GM10847 (cell line): Measurements from ENCODE around the gene GOLGA2.
A peak's percentile ranks its signal among the peaks of the same experiment; 100 is the strongest.

Source experiments
- POLR2A ChIP-seq: IDR thresholded peaks from 2 replicates; pipeline ENCODE4 v1.6.1; 2011; ENCODE audit not compliant: insufficient read length; ENCODE audit errors: extremely low read depth

Gene GOLGA2

DNA sequence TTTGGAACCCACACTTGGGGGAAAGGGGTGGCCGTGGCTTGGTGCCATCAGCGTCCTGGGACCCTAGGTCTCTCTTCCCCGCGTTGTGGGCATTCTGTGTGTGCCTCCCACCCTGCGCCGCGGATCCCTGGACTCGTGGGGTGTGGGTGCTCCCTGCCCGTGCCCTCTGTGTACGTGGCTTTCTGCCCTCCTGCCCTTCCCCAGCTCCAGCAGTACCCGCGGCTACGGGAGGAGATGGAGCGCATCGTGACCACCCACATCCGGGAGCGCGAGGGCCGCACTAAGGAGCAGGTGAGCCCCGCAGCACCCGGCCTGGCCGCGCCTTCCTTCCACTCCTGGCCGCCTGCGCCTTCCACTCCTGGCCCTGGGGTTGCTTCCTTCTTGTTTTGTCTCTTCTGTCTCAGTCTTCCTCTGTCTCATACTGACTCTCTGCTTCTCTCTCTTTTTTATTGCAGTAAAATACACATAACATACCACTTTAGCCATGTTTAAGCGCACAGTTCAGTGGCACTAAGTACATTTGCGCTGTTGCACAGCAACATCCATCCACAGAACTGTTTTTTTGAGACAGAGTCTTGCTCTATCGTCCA, 41.9 kb downstream of the GOLGA2 start:
- TF ChIP-seq POLR2A: no peak

DNA sequence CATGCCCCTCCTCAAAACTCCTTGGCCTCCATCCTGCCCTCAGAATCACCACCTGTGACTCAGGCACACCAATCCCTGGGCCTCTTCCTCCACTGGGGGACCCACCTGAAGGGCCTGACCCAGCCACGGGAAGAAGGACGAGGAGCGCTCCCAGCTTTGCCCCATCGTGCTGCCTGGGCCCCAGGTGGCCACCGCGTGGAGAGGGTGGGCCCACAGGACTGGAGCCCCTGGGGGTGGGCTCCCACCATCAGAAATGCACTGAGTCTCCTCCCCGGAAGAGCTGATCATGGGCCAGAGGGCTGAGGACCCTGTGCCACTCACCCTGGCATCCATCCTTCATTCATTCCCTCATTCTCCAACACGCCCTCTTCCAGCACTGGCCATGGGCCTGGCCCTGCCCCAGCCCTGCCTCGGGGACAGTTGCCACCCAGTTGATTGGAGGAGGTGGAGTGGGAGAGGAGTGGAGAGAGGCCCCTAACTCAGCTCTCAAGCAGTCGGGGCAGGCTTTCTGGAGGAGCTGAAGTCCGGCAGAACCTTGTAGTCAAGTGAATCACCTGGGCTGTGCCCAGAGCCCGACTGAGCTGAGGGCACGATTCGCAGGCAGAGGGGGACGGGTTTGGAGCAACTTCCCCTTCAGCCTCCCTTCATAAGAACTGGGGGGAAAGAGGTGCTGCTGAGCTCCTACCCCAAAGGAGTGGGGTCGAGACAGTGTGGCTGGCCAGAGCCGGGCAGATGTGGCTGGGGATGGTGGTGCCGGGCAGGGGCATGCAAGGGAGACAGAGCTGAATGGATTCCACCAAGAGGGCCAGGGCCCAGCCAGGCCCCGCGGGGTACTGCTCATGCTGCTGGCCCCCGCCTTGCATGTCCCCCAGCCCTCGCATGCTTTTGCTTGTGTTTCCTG, 43.0 kb downstream of the GOLGA2 start:
- no peak for TF ChIP-seq POLR2A

DNA sequence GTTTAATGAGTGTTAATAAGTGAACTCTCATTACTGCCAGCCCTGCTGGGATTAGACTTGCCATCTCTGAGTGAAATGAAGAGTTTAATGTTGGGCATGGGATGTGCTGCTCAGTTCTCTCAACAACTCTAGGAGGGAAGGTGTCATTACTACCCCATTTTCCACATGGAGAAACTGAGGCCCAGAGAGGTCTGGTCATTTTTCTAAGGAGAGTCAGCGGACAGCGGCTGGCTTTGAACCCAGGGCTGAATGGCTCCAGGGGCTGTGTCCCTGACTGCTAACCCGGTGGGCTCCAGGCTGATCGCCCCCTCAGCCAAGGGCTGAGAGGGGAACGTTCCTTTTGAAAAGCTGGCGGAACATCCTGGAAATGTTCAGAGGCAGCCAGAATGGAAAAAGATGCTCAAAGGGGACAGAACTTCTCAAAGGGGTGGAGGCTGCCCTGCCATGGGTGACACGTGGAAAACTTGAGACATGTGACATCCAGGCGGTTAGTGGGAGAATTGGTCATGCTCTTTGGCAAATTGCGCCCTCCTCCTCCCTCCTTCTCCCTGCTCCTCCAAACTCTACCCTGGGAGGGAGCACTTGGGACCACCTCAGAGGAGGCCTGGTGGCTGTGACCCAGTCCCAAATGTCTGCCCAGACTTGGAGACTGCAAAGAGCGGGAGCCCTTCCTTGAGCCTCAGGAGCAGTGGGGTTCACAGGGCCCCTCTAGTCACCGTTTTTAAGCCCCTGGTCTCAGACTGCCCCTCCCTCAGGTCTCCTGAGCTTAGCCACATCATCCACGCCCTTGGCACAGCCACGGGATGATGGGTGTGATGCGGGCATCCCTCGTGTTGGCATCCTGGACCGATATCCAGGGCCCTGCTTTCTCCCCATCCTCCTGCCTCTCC, 43.9 kb downstream of the GOLGA2 start:
- no peak for TF ChIP-seq POLR2A

DNA sequence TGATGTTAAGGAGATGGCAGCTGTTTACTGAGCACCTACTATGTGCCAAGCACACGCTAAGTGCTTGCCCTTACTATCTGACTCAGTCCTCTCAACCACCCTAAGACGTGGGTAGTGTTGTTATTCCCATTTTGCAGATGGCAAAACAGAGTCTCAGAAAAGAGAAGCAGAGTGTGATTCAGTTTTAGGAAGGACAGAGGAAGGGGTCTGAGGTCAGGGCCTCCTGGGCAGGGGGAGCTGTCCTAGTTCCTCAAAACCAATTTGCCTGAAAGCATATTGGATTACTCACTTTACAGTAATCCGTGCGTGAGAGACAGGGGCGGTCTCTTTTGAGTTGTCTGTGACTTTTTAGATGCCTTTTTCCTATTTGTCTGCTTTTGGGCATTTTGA, 49.4 kb downstream of the GOLGA2 start:
- no peak for TF ChIP-seq POLR2A

DNA sequence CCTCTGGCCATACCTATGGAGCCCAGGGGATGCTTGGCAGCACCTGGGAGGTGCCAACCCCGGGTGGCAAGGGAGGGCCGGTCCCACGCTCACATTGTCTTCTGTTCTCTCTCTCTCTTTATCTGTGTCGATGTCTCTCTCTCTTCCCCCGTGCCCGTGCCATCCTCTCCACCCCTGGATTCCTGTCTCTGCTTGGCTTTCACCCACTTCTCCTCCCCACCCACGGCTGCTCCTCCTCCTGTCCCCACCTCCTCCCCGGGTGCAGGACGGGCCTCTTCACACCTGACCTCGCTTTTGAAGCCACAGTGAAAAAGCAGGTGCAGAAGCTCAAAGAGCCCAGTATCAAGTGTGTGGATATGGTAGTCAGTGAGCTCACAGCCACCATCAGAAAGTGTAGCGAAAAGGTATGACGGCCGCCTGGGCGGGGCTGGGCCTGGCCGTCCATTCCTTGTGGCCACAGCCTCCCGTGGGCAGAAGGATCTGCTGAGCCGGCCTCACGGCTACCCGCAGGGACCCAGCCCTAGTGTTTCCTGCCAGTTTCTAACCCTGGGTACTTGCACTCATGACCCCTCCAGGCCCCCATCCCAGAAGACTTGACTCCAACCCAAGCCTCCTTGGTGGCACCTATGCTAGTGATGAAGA, 49.9 kb downstream of the GOLGA2 start:
- TF ChIP-seq POLR2A: no peak

DNA sequence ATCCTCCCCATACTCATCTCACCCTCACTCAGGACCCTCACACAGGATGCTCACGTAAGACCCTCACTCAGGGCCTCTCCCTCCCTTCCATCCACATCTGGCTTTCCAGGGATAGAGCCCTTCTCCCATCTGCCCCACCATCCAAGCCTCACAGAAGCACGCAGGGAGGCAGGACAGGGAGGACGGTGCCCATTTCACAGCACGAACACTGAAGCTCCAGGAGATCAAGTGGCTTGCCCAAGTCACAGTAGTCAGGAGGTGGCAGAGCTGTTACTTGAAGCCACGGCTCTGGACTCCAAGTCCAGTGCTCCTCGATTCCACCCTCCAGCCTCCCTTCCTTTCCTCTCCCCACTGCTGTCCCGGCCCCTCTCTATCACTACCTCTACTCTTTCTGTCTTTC, 50.9 kb downstream of the GOLGA2 start:
- no peak for TF ChIP-seq POLR2A

DNA sequence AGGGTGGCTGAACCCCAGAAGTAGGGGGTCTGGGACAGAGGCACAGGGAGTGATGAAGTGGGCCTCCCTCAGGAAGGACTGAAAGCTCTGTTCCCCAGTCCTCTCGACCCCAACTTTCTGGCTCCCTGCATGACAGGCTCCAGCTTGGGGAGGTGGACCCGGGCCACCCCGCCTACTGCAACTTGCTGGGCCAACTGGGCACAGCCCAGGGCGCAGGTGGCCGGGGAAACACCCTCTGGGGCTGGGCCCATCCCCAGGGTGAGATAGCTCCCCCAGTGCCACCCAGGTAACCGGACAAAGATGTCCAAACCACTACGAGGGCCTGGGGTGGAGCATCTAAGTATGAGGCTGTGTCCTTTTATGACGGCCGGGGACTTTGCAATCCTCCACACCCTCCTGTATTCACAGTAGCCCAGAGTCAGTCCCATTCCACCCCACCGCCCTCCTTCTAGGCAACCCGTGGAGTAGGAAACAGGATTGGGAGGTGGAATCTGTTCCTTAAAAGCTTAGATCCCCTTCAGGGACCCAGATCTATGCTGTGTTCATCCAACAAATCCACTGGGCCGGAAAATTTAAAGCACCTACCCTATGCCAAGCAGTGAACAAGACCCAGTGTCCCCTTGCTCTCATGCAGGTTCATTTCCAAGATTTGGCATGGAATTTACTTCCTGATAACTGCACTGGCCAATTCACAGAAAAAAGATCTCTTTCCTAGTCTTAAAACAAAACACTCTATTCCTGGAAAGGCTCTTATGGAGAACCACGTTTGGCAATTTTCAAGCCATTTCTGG, 52.7 kb downstream of the GOLGA2 start:
- no peak for TF ChIP-seq POLR2A

DNA sequence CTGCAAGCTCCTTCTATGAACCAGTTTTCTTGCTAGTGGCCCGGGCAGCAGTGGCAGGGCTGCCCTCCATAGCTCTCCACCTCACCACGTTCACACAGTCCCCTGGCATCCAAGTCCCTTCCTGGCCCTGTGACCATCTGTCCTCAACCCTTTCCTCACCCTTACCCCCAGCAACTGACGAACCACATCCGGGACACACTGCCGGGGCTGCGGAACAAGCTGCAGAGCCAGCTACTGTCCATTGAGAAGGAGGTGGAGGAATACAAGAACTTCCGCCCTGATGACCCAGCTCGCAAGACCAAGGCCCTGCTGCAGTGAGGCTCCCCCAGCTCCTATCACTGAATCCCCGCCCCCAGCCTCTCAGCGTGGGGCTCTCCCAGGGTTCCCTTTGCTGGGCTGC, 53.8 kb downstream of the GOLGA2 start:
- no peak for TF ChIP-seq POLR2A

DNA sequence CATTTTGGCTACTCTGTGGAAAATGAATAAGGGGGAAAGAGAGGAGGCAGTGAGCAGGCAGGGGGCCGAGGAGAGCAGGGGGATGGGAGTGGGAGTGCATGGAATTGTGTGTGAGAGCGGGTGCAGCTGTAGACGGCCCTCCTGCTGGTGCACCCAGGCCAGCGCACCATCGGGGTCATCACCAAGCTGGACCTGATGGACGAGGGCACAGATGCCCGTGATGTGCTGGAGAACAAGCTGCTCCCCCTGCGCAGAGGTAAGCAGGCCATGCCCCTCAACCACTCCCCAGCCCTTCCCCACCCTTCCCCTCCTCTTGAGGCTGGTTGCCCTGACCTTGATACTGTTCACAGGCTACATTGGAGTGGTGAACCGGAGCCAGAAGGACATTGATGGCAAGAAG, 56.0 kb downstream of the GOLGA2 start:
- TF ChIP-seq POLR2A: no peak

DNA sequence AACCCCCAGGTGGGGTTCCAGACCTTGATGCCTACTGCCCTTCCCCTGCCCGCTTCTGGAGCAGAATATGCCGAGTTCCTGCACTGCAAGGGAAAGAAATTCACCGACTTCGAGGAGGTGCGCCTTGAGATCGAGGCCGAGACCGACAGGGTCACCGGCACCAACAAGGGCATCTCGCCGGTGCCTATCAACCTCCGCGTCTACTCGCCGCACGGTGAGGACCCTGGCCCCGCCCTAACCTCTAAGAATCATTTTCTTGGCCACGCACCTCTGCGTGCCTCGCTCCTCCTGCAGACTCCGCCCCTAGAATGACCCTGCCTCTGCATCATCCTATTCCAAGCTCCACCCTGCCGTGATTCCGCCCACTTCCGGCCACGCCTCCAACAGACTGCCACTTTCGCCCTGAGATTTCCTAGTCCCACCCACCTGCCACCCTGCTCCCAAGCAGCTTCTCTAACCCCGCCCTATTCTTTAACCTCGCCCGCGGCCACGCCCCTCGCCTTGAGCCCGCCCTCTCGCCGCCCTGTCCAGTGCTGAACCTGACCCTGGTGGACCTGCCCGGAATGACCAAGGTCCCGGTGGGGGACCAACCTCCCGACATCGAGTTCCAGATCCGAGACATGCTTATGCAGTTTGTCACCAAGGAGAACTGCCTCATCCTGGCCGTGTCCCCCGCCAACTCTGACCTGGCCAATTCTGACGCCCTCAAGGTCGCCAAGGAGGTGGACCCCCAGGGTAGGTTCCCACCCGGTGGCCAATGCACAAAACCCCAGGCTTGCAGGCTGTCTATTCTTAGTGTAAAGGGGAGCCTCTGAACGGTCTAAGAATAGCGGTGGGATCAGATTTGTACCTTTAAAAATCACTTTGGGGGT, 57.1 kb downstream of the GOLGA2 start:
- peak; percentile 15 for TF ChIP-seq POLR2A

DNA sequence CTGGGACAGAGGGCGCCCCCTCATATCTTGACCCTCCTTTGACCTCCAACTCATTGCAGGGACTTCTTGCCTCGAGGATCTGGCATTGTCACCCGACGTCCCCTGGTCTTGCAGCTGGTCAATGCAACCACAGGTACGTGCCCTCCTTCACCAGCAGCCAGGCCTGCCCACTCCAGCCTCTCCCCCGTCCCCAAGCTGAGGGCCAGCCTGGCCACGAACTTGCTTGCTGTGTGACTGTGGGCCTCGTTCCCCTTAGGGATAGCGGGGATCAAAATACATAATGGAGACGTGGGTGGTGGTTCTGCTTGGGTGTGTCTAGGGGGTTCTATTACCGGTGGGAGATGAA, 57.7 kb downstream of the GOLGA2 start:
- TF ChIP-seq POLR2A: no peak

DNA sequence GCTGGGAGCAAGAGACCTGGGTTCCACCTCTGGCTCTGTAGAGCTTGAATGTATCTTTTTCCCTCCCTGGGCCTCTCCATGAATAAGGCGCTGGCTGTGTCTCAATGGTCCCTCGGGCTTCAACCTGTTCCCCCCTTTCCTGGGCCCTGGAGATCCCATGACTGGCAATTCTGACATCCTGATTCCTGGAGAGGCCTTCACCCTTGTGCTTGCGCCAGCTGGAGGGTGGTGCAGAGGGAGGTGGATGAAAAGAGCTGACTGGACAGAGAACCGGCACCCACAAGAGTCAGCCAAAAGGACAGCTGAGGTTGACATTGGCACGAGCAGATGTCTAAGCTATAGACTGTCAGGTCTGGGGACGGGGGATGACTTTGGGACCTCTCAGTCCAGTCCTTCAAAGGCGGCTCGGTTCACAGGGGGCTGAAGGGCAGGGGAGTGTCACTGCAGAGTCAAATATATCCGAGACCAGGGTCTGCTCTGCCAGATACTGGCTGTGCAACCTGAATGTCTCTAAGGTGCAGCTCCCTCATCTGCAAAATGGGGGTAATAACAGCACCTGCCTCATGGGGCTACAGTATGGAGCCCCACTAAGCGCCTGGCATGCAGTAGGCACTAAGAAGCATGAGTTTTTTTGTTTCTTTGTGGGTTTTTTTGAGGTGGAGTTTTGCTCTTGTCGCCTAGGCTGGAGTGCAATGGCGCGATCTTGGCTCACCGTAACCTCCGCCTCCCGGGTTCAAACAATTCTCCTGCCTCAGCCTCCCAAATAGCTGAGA, 58.8 kb downstream of the GOLGA2 start:
- TF ChIP-seq POLR2A: no peak

DNA sequence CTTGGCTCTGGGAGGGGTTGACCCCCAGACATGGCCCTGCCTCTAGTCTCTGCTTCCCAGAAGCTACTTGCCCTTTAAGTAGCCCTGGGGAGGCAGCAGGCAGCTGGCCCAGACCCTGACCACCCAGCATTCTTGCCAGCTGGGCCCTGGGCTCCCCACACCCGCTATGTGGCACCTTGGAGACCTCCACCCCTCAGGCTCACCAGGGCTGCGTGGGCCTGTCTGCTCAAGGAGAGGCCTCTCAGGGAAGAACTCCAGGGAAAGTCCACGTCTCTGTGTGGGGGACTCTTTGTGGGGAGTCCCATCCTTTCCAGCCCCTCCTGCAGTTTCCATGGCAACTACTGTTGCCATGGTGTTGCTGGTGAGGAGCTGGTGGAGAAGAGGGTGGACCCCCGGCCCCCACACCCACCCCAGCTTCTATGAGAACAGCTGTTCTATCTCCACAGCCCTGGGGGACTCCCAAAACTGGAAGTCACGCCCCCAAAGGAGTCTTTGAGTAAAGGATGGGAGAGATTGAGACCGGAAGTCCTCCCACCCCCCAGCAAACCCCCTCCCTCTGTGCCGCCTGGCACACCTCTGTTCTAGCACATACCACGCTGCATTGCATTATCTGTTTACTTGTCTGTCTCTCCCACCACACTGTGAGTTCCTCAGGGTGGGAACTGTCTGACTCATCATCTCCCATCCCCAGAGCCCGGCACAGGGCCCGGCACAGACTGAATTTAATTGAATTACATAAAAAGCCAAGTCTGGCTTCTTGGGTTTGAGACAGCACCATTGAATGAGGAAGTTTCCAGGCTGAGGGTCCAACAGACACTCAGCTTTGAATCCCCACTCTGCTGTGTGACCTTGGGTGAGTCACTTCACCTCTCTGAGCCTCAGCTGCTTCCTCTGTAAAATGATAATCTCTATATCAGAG, 60.1 kb downstream of the GOLGA2 start:
- no peak for TF ChIP-seq POLR2A
